HG03378 (cell line): ENCODE data around the gene CLCNKA.

Source experiments
- ATAC-seq: cut with Tn5 transposase; IDR thresholded peaks from one replicate; pipeline ENCODE4 v1.9.1; 2021; ENCODE audit warnings: mild to moderate bottlenecking, moderate library complexity; ENCODE audit not compliant: unreplicated experiment

Gene CLCNKA

GRCh38 chr1:16076031-16076864, 54.4 kb downstream of the CLCNKA start:
- no peak for ATAC-seq

GRCh38 chr1:16076865-16077238, 55.0 kb downstream of the CLCNKA start:
- ATAC-seq: no peak

- no peak for ATAC-seq
Measured at GRCh38 chr1:16077406-16078245, 55.8 kb downstream of the CLCNKA start.

- no peak for ATAC-seq
Measured at GRCh38 chr1:16078925-16079656, 57.3 kb downstream of the CLCNKA start.

GRCh38 chr1:16080422-16081150, 58.8 kb downstream of the CLCNKA start:
- no peak for ATAC-seq

- no peak for ATAC-seq
Measured at GRCh38 chr1:16081636-16082035, 59.8 kb downstream of the CLCNKA start.

GRCh38 chr1:16082283-16083038, 60.6 kb downstream of the CLCNKA start:
- no peak for ATAC-seq

- ATAC-seq: no peak
Measured at GRCh38 chr1:16083486-16083885, 61.6 kb downstream of the CLCNKA start.
